Tibial artery (tissue), 4 donors: ENCODE measurements around the gene MLH3.

Experiments
- DNase-seq, 2 donors: peaks; one replicate each; pipeline ENCODE4 v3.0.0-alpha.2; 2019
- H3K27ac ChIP-seq, 2 donors: fragments of 200-600 bp; sonication (generic) in 1 of 2; 1 replicate in 1 of 2; 2 replicates in 1 of 2; pipeline ENCODE4 v1.5.1; 2018 to 2019; ENCODE audit warnings: mild to moderate bottlenecking in 1 of 2
- H3K27me3 ChIP-seq, 2 donors: fragments of 200-600 bp; sonication (generic) in 1 of 2; one replicate each; pipeline versions ENCODE4 v1.5.1 to v1.6.0; 2016 to 2019
- H3K36me3 ChIP-seq, 3 donors: fragments of 200-600 bp; sonication (generic) in 2 of 3; one replicate each; pipeline ENCODE4 v1.5.1; 2016 to 2019; ENCODE audit warnings: mild to moderate bottlenecking in 2 of 3
- H3K4me1 ChIP-seq, 4 donors: fragments of 200-600 bp; sonication (generic) in 2 of 4; 1 replicate in 3 of 4; 2 replicates in 1 of 4; pipeline ENCODE4 v1.5.1; 2016 to 2019
- H3K4me3 ChIP-seq, 2 donors: fragments of 200-600 bp; sonication (generic) in 1 of 2; 1 replicate in 1 of 2; 2 replicates in 1 of 2; pipeline ENCODE4 v1.5.1; 2018 to 2019; ENCODE audit warnings: mild to moderate bottlenecking in 2 of 2
- H3K9me3 ChIP-seq, 3 donors: fragments of 200-600 bp; sonication (generic) in 1 of 3; one replicate each; pipeline ENCODE4 v1.5.1; 2016 to 2019
- intact Hi-C: fragments of 100-400 bp; cut with DNase I; formaldehyde crosslinking; loops from one replicate; pipeline ENCODE4 v1.15.0; 2023; ENCODE audit warnings: low total_unique reads
- TF ChIP-seq, protein P1 (sequence below), 2 experiments: fragments of 200-600 bp in 1 of 2; fragments of 450-650 bp in 1 of 2; IDR thresholded peaks; one replicate each; pipeline ENCODE4 v1.5.1; 2017 to 2019; ENCODE audit warnings: antibody characterized with exemption in 2 of 2, mild to moderate bottlenecking in 1 of 2, moderate library complexity in 1 of 2

MLH3 gene

DNA sequence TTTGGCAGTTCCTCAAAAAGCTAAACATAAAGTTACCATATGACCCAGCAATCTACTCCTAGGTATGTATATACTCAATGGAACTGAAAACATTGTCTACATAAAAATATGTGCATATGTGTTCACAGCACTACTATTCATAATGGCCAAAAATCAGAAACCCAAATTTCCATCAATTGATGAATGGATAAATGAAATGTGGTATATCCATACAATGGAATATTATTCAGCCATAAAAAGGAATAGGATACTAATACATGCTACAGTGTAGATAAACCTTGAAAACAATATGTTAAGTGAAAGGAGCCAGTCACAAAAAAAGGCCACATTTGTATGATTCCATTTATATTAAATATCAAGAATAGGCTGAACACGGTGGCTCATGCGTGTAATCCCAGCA lies 9.2 kb upstream of the MLH3 start:
- no peaks in the 10 kb centered on the region for H3K36me3 ChIP-seq

GRCh38 chr14:75059642-75060041 lies 8.4 kb upstream of the MLH3 start:
- no peak overlapping the region for H3K27ac ChIP-seq
- H3K9me3 ChIP-seq: no peaks in the 10 kb centered on the region
- TF ChIP-seq, protein P1, sequence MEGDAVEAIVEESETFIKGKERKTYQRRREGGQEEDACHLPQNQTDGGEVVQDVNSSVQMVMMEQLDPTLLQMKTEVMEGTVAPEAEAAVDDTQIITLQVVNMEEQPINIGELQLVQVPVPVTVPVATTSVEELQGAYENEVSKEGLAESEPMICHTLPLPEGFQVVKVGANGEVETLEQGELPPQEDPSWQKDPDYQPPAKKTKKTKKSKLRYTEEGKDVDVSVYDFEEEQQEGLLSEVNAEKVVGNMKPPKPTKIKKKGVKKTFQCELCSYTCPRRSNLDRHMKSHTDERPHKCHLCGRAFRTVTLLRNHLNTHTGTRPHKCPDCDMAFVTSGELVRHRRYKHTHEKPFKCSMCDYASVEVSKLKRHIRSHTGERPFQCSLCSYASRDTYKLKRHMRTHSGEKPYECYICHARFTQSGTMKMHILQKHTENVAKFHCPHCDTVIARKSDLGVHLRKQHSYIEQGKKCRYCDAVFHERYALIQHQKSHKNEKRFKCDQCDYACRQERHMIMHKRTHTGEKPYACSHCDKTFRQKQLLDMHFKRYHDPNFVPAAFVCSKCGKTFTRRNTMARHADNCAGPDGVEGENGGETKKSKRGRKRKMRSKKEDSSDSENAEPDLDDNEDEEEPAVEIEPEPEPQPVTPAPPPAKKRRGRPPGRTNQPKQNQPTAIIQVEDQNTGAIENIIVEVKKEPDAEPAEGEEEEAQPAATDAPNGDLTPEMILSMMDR (IDR thresholded peaks at IDR 0.05): no peak
- H3K4me1 ChIP-seq: peaks cover 0 to 14% (median 7%) of the 10 kb centered on the region in 4 donors
- H3K27me3 ChIP-seq: no peaks in the 10 kb centered on the region
- no peaks in the 10 kb centered on the region for H3K36me3 ChIP-seq
- H3K4me3 ChIP-seq: no peak overlapping the region
- intact Hi-C loops: loop anchor here (10.0 kb wide), 1 partner anchor 105 kb away; the partner anchor contains the start of gene PGF
- no peak for DNase-seq

More for the DNA sequence above, 9.2 kb upstream of the MLH3 start:
- TF ChIP-seq, protein P1 (IDR thresholded peaks at IDR 0.05): no peak
- H3K27ac ChIP-seq: no peak overlapping the region
- H3K27me3 ChIP-seq: no peaks in the 10 kb centered on the region
- H3K9me3 ChIP-seq: no peaks in the 10 kb centered on the region
- intact Hi-C loops: loop anchor here (10.0 kb wide), 1 partner anchor 106 kb away; the partner anchor contains the start of gene PGF
- peaks cover 0 to 21% (median 8%) of the 10 kb centered on the region in 4 donors for H3K4me1 ChIP-seq
- no peak for DNase-seq
- no peak overlapping the region for H3K4me3 ChIP-seq

DNA sequence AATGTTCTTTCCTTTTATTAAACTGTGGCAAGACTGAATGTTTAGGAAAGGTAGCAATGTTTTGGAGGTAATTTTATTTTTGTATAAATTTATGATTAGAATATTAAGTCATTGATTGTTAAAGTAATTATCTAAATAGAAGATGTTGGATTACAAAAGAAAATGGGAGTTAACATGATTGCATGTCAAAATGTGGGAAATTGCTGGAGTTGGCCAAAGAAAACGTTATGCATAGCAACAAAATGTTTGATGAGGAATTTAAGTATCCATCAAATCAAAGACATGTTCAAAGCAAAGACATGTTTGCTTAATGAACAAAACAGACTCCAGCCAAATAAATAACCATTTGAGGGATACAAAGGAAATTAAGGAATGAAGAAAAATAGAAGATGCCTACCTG lies 3.2 kb upstream of the MLH3 start:
- intact Hi-C loops: no loop called here

DNA sequence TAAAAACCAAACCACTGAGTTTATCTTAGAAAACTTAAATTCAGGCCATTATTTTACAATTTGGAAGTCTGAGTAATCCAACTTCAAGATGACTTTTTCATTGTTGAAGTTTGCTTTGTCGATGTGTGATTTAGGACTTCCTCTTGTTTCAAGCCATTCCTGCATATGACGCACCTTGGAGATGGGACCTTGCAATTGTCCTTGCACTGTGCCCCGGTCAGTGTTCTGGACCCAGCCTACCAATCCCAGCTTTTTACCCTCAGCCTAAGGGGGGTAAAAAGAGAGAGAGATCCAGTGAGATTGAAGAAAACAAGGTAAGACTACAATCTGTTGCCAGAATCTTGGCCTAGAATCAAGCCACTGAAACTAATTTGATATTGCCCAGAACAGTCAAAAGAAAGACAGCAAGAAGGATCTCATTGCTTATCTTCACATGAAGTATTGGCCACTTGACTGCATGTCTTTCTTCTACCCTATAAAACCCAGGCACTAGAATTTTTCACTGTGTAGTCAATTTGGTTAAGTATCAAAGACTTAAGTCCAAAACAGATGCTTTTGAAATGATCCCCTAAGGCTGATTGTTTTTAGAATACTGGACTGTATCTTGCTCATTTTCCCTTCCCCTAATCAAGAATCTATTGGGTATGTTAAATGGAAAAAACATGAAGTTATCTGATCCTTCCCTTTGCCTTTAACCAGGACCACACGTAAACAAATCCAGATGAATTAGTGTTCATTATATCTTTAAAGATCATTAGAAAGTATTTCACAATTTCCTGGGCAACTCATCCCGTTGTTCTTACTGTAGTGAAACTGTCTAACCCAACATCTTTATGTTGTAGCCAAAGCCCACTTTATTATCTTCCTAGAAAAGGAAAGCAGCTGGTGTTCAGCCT lies 2.4 kb upstream of the MLH3 start:
- no peak overlapping the region for H3K27ac ChIP-seq
- no peak overlapping the region for H3K4me3 ChIP-seq
- TF ChIP-seq, protein P1 (IDR thresholded peaks at IDR 0.05): no peak
- no peaks in the 10 kb centered on the region for H3K36me3 ChIP-seq
- DNase-seq: no peak
- peaks cover 0 to 29% (median 16%) of the 10 kb centered on the region in 4 donors for H3K4me1 ChIP-seq
- H3K9me3 ChIP-seq: no peaks in the 10 kb centered on the region
- no peaks in the 10 kb centered on the region for H3K27me3 ChIP-seq
- intact Hi-C loops: no loop called here

More for the DNA sequence above, 3.2 kb upstream of the MLH3 start:
- Histone ChIP-seq H3K4me3 (no peak overlapping the region), H3K4me1 (peaks cover 0 to 21% (median 11%) of the 10 kb centered on the region in 4 donors), H3K27me3 (no peaks in the 10 kb centered on the region), H3K27ac (no peak overlapping the region), H3K9me3 (no peaks in the 10 kb centered on the region), H3K36me3 (no peaks in the 10 kb centered on the region)
- TF ChIP-seq, protein P1 (IDR thresholded peaks at IDR 0.05): no peak
- DNase-seq: no peak

DNA sequence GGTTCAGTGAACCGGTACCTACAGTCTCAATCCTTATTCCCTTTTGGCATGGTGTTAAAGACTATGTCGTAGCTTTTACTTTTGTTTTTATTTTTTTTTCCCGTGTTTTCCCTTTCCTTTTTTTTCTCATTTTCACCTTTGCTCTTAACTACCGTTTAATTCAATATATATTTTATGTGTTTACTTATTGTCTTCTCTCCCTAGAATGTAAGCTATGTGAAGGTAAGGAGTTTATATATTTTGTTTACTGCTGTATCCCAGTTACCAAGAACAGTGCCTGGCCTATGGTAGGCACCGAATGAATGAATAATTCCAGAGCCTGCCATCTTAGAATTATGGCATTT lies 261 bp upstream of the MLH3 start:
- Histone ChIP-seq H3K27ac (peak overlapping the region; percentile 87 to 96), H3K36me3 (no peaks in the 10 kb centered on the region), H3K9me3 (no peaks in the 10 kb centered on the region), H3K4me1 (peaks cover 0 to 38% (median 18%) of the 10 kb centered on the region in 4 donors), H3K27me3 (no peaks in the 10 kb centered on the region), H3K4me3 (peak overlapping the region; percentile 56 to 68)
- intact Hi-C loops: no loop called here
- no peak for DNase-seq
- TF ChIP-seq, protein P1 (IDR thresholded peaks at IDR 0.05): no peak
